HG02852 (cell line): ENCODE results near the gene ZNF629.
A peak's percentile ranks its signal among the peaks of the same experiment; 100 is the strongest.

ENCODE experiments used
- ATAC-seq: cut with Tn5 transposase; IDR thresholded peaks from one replicate; pipeline ENCODE4 v1.9.1; 2021; ENCODE audit warnings: mild to moderate bottlenecking, moderate library complexity; ENCODE audit not compliant: unreplicated experiment

ZNF629 gene

DNA sequence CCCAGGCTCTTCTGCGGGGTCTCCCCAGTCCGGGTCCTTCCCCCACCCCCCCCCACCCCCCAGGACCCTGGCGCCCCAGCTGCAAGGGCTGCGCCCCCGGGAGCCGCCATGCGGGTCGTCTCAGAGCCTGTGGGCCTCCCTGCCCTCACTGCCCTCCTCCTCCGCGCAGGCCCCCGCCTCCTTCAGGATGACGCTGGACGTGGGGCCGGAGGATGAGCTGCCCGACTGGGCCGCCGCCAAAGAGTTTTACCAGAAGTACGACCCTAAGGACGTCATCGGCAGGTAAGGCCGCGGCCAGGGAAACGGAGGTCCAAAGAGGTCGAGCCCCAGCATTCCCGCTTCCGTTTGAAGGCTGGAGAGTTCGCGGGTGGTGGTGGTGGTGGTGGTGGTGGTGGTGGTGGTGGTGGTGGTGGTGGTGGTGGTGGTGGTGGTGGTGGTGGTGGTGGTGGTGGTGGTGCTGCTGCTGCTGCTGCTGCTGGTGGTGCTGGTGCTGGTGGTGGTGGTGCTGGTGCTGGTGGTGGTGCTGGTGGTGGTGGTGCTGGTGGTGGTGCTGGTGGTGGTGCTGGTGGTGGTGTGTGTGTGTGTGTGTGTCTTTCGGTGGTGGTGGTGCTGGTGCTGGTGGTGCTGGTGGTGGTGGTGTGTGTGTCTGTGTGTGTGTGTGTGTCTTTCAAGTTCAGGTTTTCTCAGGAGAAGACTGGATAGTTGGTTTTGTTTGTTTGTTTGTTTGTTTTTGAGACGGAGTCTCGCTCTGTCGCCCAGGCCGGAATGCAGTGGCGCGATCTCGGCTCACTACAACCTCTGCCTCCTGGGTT lies 38.2 kb downstream of the ZNF629 start:
- no peak for ATAC-seq

DNA sequence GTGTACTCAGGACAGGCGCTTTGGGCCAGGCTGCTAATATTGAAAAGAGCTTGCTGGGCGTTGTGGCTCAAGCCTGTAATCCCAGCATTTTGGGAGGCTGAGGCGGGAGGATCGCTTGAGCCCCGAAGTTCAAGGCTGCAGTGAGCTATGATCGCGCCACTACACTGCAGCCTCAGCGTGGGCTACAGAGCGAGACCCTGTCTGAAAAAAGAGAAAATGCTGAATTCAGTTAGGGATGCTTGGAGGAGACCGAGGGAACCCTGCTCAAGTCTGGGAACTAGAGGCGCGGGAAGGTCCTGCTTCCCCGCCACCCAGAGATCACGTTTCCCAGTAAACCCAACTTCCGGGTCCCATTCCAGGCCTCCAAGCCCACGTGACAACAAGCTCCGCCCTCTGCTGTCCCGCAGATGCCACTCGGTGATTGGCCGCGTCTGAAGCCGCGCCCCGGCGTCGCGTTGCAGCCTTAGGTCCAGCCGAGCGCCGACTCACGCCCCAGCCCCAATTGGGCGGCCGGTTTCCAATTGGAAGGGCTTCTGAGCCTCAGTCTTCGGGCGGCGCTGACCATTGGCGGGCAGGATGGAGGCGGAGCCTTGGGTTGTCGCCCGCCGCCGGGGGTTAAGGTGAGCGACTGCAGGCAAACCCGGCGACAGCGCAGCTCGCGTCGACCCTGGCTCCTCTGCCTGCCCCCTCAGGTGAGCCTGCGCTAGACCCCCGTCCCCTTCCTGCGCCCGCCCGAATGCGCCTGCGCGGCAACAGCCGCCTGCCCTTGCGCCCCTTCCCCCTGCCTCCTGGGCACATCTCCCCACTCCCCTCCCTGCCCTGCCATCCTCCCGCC lies 39.0 kb downstream of the ZNF629 start, which contains the start of gene PHKG2:
TSS of gene PHKG2 (plus strand) at position 627 of the 835 bp plus-strand sequence. CDS start 396 bp downstream, outside the sequence.
- peak; percentile 98 for ATAC-seq

DNA sequence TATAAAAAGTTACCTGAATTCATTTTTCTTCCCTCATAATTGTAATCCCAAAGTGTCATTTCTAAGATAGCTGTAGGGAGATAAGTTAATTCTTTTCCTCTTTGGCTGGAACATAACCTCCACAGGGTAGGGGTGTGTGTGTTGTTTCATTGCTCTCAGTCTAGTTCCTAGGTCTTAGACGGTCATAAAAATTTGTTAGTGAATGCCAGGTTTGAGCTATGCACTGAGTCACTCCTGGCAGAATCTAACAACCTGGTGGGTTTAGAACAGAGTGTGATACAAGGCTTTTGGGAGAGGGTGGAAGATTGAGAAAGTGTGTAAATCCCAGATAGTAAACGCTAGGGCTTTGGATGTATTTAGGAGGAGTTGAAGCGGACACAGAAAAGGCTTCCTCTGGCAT lies 39.7 kb downstream of the ZNF629 start:
- no peak for ATAC-seq

DNA sequence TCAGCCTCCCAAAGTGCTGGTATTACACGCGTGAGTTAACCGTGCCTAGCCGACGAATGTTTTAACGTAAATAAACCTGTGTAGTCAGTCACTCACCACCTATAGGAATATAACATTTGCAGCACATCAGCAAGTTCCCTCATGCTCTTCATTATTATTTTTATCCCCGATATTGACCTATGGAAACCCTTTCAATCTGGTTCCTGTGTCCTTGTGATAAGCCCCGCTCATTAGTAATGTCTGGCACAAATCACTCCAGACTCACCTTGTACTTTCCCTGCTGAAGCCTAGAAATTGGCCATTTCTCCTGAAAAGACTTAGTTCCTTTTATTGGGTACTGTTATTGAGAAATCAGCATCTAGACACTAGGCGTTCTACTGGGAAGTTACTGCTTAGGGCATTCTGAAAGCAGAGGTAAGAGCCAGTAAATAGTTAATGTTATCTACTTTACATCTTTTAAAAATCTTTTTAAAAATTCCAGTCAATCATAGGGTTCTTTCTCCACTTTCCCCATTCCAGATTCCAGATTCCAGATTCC lies 40.3 kb downstream of the ZNF629 start:
- ATAC-seq: no peak

DNA sequence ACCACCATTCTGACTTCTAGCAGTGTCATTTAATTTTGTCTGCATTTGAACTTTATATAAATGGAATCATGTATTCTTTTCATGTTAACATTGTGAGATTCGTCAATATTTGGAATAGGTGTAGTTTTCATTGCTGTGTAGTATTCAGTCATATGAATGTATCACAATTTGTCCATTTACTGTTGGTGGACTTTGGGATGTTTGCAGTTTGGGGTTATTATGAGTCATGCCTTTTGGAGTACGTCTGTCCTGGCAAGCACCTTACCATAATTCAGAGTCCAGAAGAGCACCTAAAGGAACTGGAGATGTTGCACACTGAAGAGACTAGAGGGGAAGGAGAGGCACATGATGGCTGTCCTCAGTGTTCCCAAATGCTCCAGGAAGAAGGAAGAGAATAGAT lies 41.9 kb downstream of the ZNF629 start:
- ATAC-seq: no peak

- no peak for ATAC-seq
Measured at GRCh38 chr16:30744183-30744582, 42.8 kb downstream of the ZNF629 start.

GRCh38 chr16:30743716-30744115 lies 43.3 kb downstream of the ZNF629 start:
- ATAC-seq: no peak

GRCh38 chr16:30741461-30741914 lies 45.5 kb downstream of the ZNF629 start:
- ATAC-seq: no peak

DNA sequence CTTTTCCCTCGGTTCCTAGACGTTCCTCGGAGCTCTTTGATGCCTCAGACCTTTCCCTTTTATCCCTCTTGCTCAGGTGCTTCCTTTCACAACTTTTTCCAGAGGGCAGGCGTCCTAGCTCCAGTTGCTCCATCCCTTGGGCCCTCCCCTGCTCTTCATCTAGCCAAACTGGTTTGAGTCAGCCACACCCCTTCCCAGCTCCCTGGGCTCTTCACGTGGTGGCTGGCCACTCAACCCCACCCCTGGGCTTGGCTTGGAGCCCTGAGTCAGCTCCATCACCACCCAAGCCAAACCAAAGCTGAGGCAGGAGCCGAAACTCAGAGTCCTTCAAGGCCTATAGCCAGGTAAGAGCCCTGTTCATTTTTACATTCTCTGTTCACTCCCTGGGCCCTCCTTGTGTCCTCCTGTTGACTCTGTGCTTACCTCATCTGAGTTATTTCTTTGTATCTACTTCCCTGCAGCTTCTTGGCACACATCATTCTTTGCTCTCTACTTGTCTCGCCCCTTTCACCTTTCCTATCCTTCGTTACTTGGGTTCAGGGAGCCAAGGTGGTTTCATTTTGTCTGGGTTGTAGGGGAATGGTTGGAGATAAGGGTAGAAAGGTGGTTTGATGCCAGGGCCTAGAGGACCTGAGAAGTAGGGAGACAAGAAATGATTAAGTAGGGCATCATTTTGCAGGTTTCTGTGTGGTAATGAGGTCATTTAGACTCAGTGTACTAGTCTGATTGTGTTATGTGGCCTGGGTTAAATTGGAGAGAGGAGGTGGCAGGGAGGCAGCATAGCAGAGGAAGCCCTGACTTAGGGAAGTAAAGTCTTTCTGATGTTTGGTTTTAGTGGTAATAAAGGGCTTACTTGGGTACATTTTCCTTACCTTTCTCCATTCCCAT lies 46.4 kb downstream of the ZNF629 start:
- ATAC-seq: no peak

DNA sequence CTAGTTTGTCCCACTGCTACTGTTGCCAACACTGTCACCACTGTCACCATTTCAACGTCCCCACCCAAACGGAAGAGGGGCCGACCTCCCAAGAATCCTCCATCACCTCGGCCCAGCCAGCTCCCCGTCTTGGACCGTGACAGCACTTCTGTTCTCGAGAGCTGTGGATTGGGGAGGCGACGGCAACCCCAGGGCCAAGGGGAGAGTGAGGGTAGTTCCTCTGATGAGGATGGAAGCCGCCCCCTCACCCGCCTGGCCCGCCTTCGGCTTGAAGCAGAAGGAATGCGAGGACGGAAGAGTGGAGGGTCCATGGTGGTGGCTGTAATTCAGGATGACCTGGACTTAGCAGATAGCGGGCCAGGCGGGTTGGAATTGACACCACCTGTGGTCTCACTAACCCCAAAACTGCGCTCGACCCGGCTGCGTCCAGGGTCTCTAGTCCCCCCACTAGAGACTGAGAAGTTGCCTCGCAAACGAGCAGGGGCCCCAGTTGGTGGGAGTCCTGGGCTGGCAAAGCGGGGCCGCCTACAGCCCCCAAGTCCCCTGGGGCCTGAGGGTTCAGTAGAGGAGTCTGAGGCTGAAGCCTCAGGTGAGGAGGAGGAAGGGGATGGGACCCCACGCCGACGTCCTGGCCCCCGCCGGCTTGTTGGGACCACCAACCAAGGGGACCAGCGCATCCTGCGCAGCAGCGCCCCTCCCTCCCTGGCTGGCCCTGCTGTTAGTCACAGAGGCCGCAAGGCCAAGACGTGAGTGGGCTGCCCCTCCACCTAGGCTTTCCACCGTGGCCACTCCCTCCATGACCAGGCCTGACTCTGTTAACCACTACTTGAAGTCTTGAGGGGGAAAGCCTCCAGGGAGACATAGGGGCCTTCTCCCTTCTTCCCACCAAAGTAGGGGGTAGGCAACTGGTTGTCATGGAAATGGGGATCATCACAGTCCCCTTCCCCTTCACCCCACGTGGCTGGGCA lies 47.7 kb downstream of the ZNF629 start:
- no peak for ATAC-seq

DNA sequence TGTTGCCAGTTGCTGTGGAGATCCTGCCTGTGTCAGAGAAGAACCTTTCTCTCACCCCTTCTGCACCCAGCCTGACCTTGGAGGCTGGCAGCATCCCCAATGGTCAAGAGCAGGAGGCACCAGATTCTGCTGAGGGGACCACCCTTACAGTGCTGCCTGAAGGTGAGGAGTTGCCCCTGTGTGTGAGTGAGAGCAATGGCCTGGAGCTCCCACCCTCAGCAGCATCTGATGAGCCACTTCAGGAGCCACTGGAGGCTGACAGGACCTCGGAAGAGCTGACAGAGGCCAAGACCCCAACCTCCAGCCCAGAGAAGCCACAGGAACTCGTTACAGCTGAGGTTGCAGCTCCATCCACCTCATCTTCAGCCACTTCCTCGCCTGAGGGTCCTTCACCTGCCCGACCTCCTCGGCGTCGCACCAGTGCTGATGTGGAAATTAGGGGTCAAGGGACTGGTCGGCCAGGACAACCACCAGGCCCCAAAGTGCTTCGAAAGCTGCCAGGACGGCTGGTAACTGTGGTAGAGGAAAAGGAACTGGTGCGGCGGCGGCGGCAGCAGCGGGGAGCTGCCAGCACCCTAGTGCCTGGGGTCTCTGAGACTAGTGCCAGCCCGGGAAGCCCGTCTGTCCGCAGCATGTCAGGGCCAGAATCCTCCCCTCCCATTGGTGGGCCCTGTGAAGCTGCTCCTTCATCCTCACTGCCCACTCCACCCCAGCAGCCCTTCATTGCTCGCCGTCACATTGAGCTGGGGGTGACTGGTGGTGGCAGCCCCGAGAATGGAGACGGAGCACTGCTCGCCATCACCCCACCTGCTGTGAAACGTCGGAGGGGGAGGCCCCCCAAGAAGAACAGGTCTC lies 49.0 kb downstream of the ZNF629 start:
- no peak for ATAC-seq

DNA sequence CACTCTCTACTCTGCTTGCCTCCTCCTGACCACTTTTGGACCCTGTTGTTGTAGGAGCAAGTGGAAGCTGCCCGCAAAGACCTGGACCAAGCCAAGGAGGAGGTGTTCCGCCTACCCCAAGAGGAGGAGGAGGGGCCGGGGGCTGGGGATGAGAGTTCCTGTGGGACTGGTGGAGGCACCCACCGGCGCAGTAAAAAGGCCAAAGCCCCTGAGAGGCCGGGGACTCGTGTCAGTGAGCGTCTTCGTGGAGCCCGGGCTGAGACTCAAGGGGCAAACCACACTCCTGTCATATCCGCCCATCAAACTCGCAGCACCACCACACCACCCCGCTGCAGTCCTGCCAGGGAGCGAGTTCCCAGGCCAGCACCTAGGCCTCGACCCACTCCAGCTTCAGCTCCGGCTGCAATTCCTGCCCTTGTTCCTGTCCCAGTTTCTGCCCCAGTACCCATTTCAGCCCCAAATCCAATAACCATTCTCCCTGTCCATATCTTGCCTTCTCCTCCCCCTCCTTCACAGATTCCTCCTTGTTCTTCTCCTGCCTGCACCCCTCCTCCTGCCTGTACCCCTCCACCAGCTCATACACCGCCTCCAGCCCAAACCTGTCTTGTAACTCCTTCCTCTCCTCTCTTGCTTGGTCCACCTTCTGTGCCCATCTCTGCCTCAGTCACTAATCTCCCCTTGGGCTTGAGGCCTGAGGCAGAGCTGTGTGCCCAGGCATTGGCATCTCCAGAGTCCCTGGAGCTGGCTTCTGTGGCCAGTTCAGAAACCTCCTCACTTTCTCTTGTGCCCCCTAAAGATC lies 49.8 kb downstream of the ZNF629 start:
- ATAC-seq: no peak

- no peak for ATAC-seq
Measured at GRCh38 chr16:30731411-30731810, 55.6 kb downstream of the ZNF629 start.

- no peak for ATAC-seq
Measured at GRCh38 chr16:30728899-30729672, 57.9 kb downstream of the ZNF629 start.
